Endothelial cell of umbilical vein (primary cell): ENCODE data around the gene NAA38. TPM values are rescaled to one million over a fixed set of nuclear protein-coding genes. Genes with fewer than 3 reads are reported as not detected.
A peak's percentile ranks its signal among the peaks of the same experiment; 100 is the strongest.

Source experiments
- BruUV-seq: library from RNA; stranded (reverse); fragments of 400-500 nt; replicated peaks from 2 replicates; lab custom pipeline; 2021; lab: Mats Ljungman, UMichigan
- CTCF ChIA-PET: fragments of 300-600, 350-600 bp; sonication (Branson Sonifier 250); formaldehyde crosslinking; loops from one replicate; lab custom pipeline; 2021; ENCODE audit warnings: antibody characterized with exemption, inconsistent platforms; lab: Charles Lee
- POLR2A ChIA-PET: fragments of 300-600, 350-600 bp; sonication (Branson Sonifier 250); formaldehyde crosslinking; loops from one replicate; lab custom pipeline; 2021; ENCODE audit warnings: antibody characterized with exemption, inconsistent platforms; lab: Charles Lee
- DNase-seq: peaks from one replicate; pipeline ENCODE4 v3.0.0-alpha.2; 2011; ENCODE audit warnings: low read depth, low spot score
- FAIRE-seq: peaks from 2 replicates; lab custom pipeline; 2011; peaks lifted over from hg19 to GRCh38; lab: Jason Lieb, UNC
- H2AFZ ChIP-seq: 2 replicates; pipeline ENCODE4 v1.6.0; 2012; ENCODE audit warnings: low read depth, low read length, control low read depth, inconsistent platforms
- H3K27ac ChIP-seq: 2 replicates; pipeline ENCODE4 v1.5.1; 2011; ENCODE audit warnings: low read depth, mild to moderate bottlenecking, control low read depth, low read length, moderate library complexity; ENCODE audit not compliant: insufficient read depth
- H3K27me3 ChIP-seq, 2 experiments: 2 replicates each; pipeline versions ENCODE4 v1.6.0 to v1.6.1; 2011; ENCODE audit warnings: low read length in 2 of 2, mixed read lengths in 1 of 2; ENCODE audit not compliant: control insufficient read depth in 2 of 2, insufficient read depth in 2 of 2
- H3K36me3 ChIP-seq, 2 experiments: 2 replicates in 1 of 2; 3 replicates in 1 of 2; pipeline ENCODE4 v1.5.1; 2011; ENCODE audit warnings: low read length in 2 of 2, mild to moderate bottlenecking in 1 of 2, moderate library complexity in 1 of 2; ENCODE audit not compliant: control insufficient read depth in 2 of 2, insufficient read depth in 2 of 2; ENCODE audit errors: extremely low read depth in 1 of 2
- H3K4me1 ChIP-seq: 3 replicates; pipeline ENCODE4 v1.5.1; 2011; ENCODE audit warnings: mild to moderate bottlenecking, low read length; ENCODE audit not compliant: control insufficient read depth, insufficient read depth; ENCODE audit errors: extremely low read depth
- H3K4me2 ChIP-seq: 2 replicates; pipeline ENCODE4 v1.6.1; 2011; ENCODE audit warnings: low read length, control low read depth, mixed read lengths; ENCODE audit not compliant: insufficient read depth
- H3K4me3 ChIP-seq, 3 experiments: fragments of 200-600 bp in 1 of 3; sonication (generic), shearing (Covaris generic) in 1 of 3; replicated peaks in 1 of 3; 2 replicates each; pipeline ENCODE4 v1.5.1; 2011 to 2016; ENCODE audit warnings: control low read depth in 3 of 3, low read length in 3 of 3, mild to moderate bottlenecking in 2 of 3, inconsistent platforms in 1 of 3, low read depth in 1 of 3, moderate library complexity in 1 of 3; ENCODE audit not compliant: insufficient read depth in 1 of 3
- H3K79me2 ChIP-seq: 2 replicates; pipeline ENCODE4 v1.6.0; 2012; ENCODE audit warnings: low read length, inconsistent platforms; ENCODE audit not compliant: control insufficient read depth, insufficient read depth
- H3K9ac ChIP-seq: replicated peaks from 2 replicates; pipeline ENCODE3; 2011; ENCODE audit warnings: low read length, control low read depth; ENCODE audit not compliant: insufficient read depth; ENCODE audit errors: extremely low read depth
- H3K9me1 ChIP-seq: replicated peaks from 3 replicates; pipeline ENCODE4 v1.6.0; 2011; ENCODE audit warnings: mild to moderate bottlenecking, low read length; ENCODE audit not compliant: control insufficient read depth, insufficient read depth; ENCODE audit errors: extremely low read depth
- H3K9me3 ChIP-seq: replicated peaks from 2 replicates; pipeline ENCODE4 v1.5.1; 2012; ENCODE audit warnings: low read length, inconsistent platforms; ENCODE audit not compliant: control insufficient read depth, insufficient read depth
- H4K20me1 ChIP-seq: replicated peaks from 2 replicates; pipeline ENCODE3; 2011; ENCODE audit warnings: mild to moderate bottlenecking, low read length; ENCODE audit not compliant: control insufficient read depth, insufficient read depth; ENCODE audit errors: extremely low read depth
- EZH2 ChIP-seq: IDR thresholded peaks from 2 replicates; pipeline ENCODE4 v1.6.1; 2012; ENCODE audit warnings: borderline replicate concordance, low read depth, mild to moderate bottlenecking, moderate library complexity, low read length, inconsistent platforms; ENCODE audit not compliant: severe bottlenecking
- FOS ChIP-seq: IDR thresholded peaks from 2 replicates; pipeline ENCODE4 v1.6.1; 2011; ENCODE audit warnings: mild to moderate bottlenecking, low read length, moderate library complexity, borderline replicate concordance; ENCODE audit not compliant: insufficient read depth
- GATA2 ChIP-seq: IDR thresholded peaks from 2 replicates; pipeline ENCODE4 v1.7.0; 2011; ENCODE audit warnings: low read depth, mild to moderate bottlenecking, moderate library complexity, mixed read lengths, low read length; ENCODE audit not compliant: insufficient read length, insufficient read depth
- JUN ChIP-seq: IDR thresholded peaks from 2 replicates; pipeline ENCODE4 v1.6.1; 2011; ENCODE audit warnings: borderline replicate concordance, low read depth; ENCODE audit not compliant: insufficient read length, insufficient read depth
- MAX ChIP-seq: IDR thresholded peaks from 2 replicates; pipeline ENCODE4 v1.6.1; 2011; ENCODE audit not compliant: insufficient read depth, insufficient read length
- MYC ChIP-seq: IDR thresholded peaks from one replicate; pipeline ENCODE4 v1.6.1; 2011; ENCODE audit warnings: mild to moderate bottlenecking, low read depth, low read length
- POLR2A ChIP-seq: IDR thresholded peaks from 2 replicates; pipeline ENCODE4 v1.6.1; 2012; ENCODE audit warnings: low read depth, mild to moderate bottlenecking, control low read depth, low read length
- POLR2AphosphoS5 ChIP-seq: IDR thresholded peaks from 2 replicates; pipeline ENCODE4 v1.6.1; 2012; ENCODE audit warnings: low read depth, mild to moderate bottlenecking, control low read depth, low read length, moderate library complexity; ENCODE audit not compliant: insufficient read depth
- dilution Hi-C: fragments of 300-500 bp; cut with MboI; formaldehyde crosslinking; loops from one replicate; pipeline ENCODE4 v1.15.0; 2019; ENCODE audit warnings: low sequenced_read_pairs; ENCODE audit not compliant: extremely low pct_ligation_motif_present
- intact Hi-C: fragments of 100-400 bp; cut with micrococcal nuclease; formaldehyde crosslinking; loops from one replicate; pipeline ENCODE4 v1.10.0; 2022
- polyA plus RNA-seq, 4 experiments: library from polyadenylated mRNA; depleted of rRNA in 3 of 4; stranded (reverse) in 3 of 4; unstranded in 1 of 4; fragments of >200 nt; gene quantifications; 2 replicates each; pipeline versions ENCODE4 v1.2.1 to v1.2.3, GENCODE V29; 2011 to 2012; ENCODE audit warnings: missing spikeins in 1 of 4
- total RNA-seq: library from RNA; stranded (reverse); gene quantifications from 2 replicates; pipeline ENCODE4 v1.2.3, GENCODE V29; 2021
- TF ChIP-seq, protein P1 (sequence below), 2 donors: IDR thresholded peaks; 1 replicate in 1 of 2; 2 replicates in 1 of 2; pipeline ENCODE4 v1.5.1; 2011; ENCODE audit warnings: low read length in 2 of 2, mild to moderate bottlenecking in 2 of 2, moderate library complexity in 2 of 2, control low read depth in 1 of 2, inconsistent platforms in 1 of 2, low read depth in 1 of 2; ENCODE audit not compliant: insufficient read depth in 1 of 2; ENCODE audit errors: extremely low read depth in 1 of 2

The NAA38 gene
- total and polyA plus RNA-seq, 2 donors (not counting 3 experiments of a cell fraction or from before 2014, with no cell fraction given): 119 to 267 TPM

DNA sequence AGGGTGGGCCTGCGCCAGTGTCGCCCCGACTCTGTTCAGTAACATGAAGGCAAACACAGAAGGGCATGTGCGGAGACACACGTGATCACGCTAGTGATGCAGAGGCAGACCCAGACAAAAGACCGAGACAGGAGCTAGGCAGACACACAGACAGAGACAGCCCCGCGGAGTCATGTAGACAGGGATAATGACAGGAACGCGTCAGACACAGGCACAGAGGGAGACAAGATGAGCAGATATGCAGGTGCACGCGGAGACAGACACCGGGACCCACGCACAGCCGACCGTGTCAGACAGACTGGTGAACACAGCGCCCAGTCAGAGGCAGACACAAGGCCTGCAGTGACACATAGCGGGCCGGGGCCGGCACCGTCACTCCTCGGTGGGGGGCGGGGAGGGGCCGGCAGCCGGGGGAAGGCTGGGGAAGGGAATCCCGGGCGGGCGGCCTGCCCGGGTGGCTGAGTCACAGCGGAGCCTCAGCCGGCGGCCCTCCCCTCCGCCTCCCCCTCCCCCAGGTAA, 15.9 kb downstream of the NAA38 start:
- H3K4me2 ChIP-seq: peak overlapping the region; percentile 62
- peaks cover 10% of the 10 kb centered on the region for H3K79me2 ChIP-seq
- H3K36me3 ChIP-seq: peaks cover 0 to 8% of the 10 kb centered on the region in 2 experiments
- H2AFZ ChIP-seq: no peak overlapping the region
- H3K4me3 ChIP-seq: peak overlapping the region; percentile 39 to 71 (median 58)
- H3K9ac ChIP-seq: peak overlapping the region; percentile 99
- dilution Hi-C loops: no loop called here
- H3K27ac ChIP-seq: peak overlapping the region; percentile 99
- no peaks in the 10 kb centered on the region for H4K20me1 ChIP-seq
- H3K9me1 ChIP-seq: no peaks in the 10 kb centered on the region
- peak; percentile 76 for FAIRE-seq
- H3K4me1 ChIP-seq: peaks cover 32% of the 10 kb centered on the region
- no TSS peak for BruUV-seq
- CTCF ChIA-PET: interaction anchor here (1.4 kb wide), 1 partner anchor 10 kb away, joined by 3 read pairs; no protein-coding TSS in a partner anchor
- TF ChIP-seq POLR2AphosphoS5 (no peak), EZH2 (no peak), MAX (peak; percentile 70), JUN (no peak), MYC (no peak), GATA2 (no peak), POLR2A (peak; percentile 53), FOS (peak; percentile 51)
- TF ChIP-seq, protein P1, sequence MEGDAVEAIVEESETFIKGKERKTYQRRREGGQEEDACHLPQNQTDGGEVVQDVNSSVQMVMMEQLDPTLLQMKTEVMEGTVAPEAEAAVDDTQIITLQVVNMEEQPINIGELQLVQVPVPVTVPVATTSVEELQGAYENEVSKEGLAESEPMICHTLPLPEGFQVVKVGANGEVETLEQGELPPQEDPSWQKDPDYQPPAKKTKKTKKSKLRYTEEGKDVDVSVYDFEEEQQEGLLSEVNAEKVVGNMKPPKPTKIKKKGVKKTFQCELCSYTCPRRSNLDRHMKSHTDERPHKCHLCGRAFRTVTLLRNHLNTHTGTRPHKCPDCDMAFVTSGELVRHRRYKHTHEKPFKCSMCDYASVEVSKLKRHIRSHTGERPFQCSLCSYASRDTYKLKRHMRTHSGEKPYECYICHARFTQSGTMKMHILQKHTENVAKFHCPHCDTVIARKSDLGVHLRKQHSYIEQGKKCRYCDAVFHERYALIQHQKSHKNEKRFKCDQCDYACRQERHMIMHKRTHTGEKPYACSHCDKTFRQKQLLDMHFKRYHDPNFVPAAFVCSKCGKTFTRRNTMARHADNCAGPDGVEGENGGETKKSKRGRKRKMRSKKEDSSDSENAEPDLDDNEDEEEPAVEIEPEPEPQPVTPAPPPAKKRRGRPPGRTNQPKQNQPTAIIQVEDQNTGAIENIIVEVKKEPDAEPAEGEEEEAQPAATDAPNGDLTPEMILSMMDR (IDR thresholded peaks at IDR 0.05; ENCODE audit: extremely low read depth in 1 of 2, insufficient read depth in 1 of 2, low read depth in 1 of 2, low read length in 2 of 2): peak in 1 of 2 donors; percentile 10
- DNase-seq: peak; percentile 92
- POLR2A ChIA-PET: no interaction called here
- no peaks in the 10 kb centered on the region for H3K9me3 ChIP-seq
- no peaks in the 10 kb centered on the region for H3K27me3 ChIP-seq
- intact Hi-C loops: loop anchor here (5.0 to 10.0 kb wide), 3 partner anchors 154 to 281 kb away; partner anchors contain the start of genes FXR2, HES7, TP53 and WRAP53
